Panc1 (cell line): ENCODE data around the gene CUL4A. TPM values are rescaled to one million over a fixed set of nuclear protein-coding genes. Genes with fewer than 3 reads are reported as not detected.

Source experiments
- ATAC-seq: fragments of 200-7000 bp; cut with Tn5 transposase; 2 replicates; pipeline ENCODE4 v1.9.1; 2020; ENCODE audit warnings: mild to moderate bottlenecking, moderate library complexity
- BruUV-seq: library from RNA; stranded (reverse); fragments of 400-500 nt; replicated peaks from 2 replicates; lab custom pipeline; 2021; lab: Mats Ljungman, UMichigan
- CTCF ChIA-PET: fragments of 300-600 bp; sonication (Branson Sonifier 250); formaldehyde crosslinking; loops from one replicate; lab custom pipeline; 2022; ENCODE audit warnings: antibody characterized with exemption; lab: Charles Lee
- POLR2A ChIA-PET: fragments of 300-600 bp; sonication (Branson Sonifier 250); formaldehyde crosslinking; loops from one replicate; lab custom pipeline; 2022; ENCODE audit warnings: antibody characterized with exemption; lab: Charles Lee
- DNase-seq: peaks from one replicate; pipeline ENCODE4 v3.0.0-alpha.2; 2010; ENCODE audit warnings: low read depth, low spot score
- H3K27ac ChIP-seq: 2 replicates; pipeline ENCODE4 v1.5.1; 2011; ENCODE audit warnings: mild to moderate bottlenecking, low read length, inconsistent platforms
- H3K27me3 ChIP-seq: fragments of 200-500 bp; sonication (Bioruptor generic); 2 replicates; pipeline ENCODE4 v1.6.0; 2014; ENCODE audit warnings: low read length, inconsistent platforms; ENCODE audit not compliant: control insufficient read depth, insufficient read depth
- H3K36me3 ChIP-seq: fragments of 200-500 bp; sonication (Bioruptor generic); 2 replicates; pipeline ENCODE4 v1.5.1; 2014; ENCODE audit warnings: inconsistent platforms, mild to moderate bottlenecking, low read length, moderate library complexity; ENCODE audit not compliant: control insufficient read depth, insufficient read depth
- H3K4me1 ChIP-seq: 2 replicates; pipeline ENCODE4 v1.5.1; 2011; ENCODE audit warnings: inconsistent platforms, mild to moderate bottlenecking, low read length, moderate library complexity; ENCODE audit not compliant: control insufficient read depth, insufficient read depth
- H3K4me3 ChIP-seq, 2 experiments: 2 replicates each; pipeline ENCODE4 v1.5.1; 2011 to 2012; ENCODE audit warnings: low read depth in 2 of 2, low read length in 2 of 2, mild to moderate bottlenecking in 2 of 2, inconsistent platforms in 1 of 2, moderate library complexity in 1 of 2
- H3K9me3 ChIP-seq: fragments of 200-500 bp; sonication (Bioruptor generic); 2 replicates; pipeline ENCODE4 v1.5.1; 2014; ENCODE audit warnings: low read depth, mild to moderate bottlenecking, inconsistent platforms, low read length, moderate library complexity; ENCODE audit not compliant: control insufficient read depth, insufficient read depth
- POLR2AphosphoS5 ChIP-seq: IDR thresholded peaks from 2 replicates; pipeline ENCODE4 v1.6.1; 2012; ENCODE audit warnings: mild to moderate bottlenecking, low read depth, low read length, moderate library complexity
- SIN3A ChIP-seq: IDR thresholded peaks from 2 replicates; pipeline ENCODE4 v1.6.1; 2012; ENCODE audit warnings: low read depth, mild to moderate bottlenecking, low read length, moderate library complexity, borderline replicate concordance; ENCODE audit not compliant: insufficient read depth
- TCF7L2 ChIP-seq: IDR thresholded peaks from 2 replicates; pipeline ENCODE4 v1.6.1; 2011; ENCODE audit warnings: mild to moderate bottlenecking, low read depth, low read length, inconsistent platforms
- in situ Hi-C: cut with HindIII; loops from 2 replicates; pipeline ENCODE4 v1.10.0; 2016; ENCODE audit warnings: low sequenced_read_pairs, low pct_unique_long_range_greater_than_20kb
- intact Hi-C: fragments of 100-400 bp; cut with micrococcal nuclease; formaldehyde crosslinking; loops from one replicate; pipeline ENCODE4 v1.10.0; 2022; ENCODE audit not compliant: unreplicated experiment
- total RNA-seq: library from RNA; stranded (reverse); gene quantifications from one replicate; pipeline ENCODE4 v1.2.1, GENCODE V29; 2021; ENCODE audit not compliant: unreplicated experiment
- TF ChIP-seq, protein P1 (sequence below): fragments of 450-650 bp; IDR thresholded peaks from 2 replicates; pipeline ENCODE4 v1.5.1; 2017; ENCODE audit warnings: mild to moderate bottlenecking
- TF ChIP-seq, protein P2 (sequence below), 2 experiments: IDR thresholded peaks; 2 replicates each; pipeline ENCODE4 v1.6.1; 2011 to 2012; ENCODE audit warnings: low read depth in 2 of 2, control low read depth in 1 of 2, low read length in 1 of 2, mild to moderate bottlenecking in 1 of 2, moderate library complexity in 1 of 2; ENCODE audit not compliant: insufficient read depth in 1 of 2

CUL4A gene
- total RNA-seq, 1 experiment from 2014 or later, result 80.8 TPM

DNA sequence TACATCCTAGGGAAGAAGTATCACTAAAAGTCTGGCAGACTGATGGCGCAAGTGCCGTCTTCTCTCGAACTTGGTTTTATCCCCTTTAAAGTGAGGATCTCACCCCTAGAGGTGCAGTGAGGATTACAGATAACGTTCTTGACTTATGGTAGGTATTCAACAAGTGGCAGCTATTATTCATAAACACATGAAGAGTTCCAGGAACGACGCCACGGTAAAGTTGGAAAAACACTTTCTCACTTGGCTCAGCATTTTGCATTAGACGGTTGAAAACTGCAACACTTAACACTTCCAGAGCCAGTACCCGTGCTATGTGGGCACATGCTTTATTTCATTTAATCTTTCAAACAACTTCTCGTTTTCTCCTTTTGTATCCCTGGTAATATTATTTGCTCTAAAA, 42.3 kb upstream of the CUL4A start:
- no TSS peak for BruUV-seq
- no peak for DNase-seq
- no peak overlapping the region for H3K4me3 ChIP-seq
- in situ Hi-C loops, result no loop called here
- POLR2A ChIA-PET, result no interaction called here
- H3K27ac ChIP-seq, result no peak overlapping the region
- no peak for ATAC-seq
- CTCF ChIA-PET, result no interaction called here
- intact Hi-C loops, result no loop called here
- H3K36me3 ChIP-seq, result no peaks in the 10 kb centered on the region; the same call in 1 of the 2 replicates
- TF ChIP-seq POLR2AphosphoS5, result no peak
- no peaks in the 10 kb centered on the region for H3K27me3 ChIP-seq
- H3K4me1 ChIP-seq, result no peaks in the 10 kb centered on the region; the same call in 1 of the 2 replicates
- no peaks in the 10 kb centered on the region for H3K9me3 ChIP-seq

GRCh38 chr13:113167575-113167974, 41.8 kb upstream of the CUL4A start:
- POLR2A ChIA-PET, result no interaction called here
- CTCF ChIA-PET, result no interaction called here
- DNase-seq, result no peak

DNA sequence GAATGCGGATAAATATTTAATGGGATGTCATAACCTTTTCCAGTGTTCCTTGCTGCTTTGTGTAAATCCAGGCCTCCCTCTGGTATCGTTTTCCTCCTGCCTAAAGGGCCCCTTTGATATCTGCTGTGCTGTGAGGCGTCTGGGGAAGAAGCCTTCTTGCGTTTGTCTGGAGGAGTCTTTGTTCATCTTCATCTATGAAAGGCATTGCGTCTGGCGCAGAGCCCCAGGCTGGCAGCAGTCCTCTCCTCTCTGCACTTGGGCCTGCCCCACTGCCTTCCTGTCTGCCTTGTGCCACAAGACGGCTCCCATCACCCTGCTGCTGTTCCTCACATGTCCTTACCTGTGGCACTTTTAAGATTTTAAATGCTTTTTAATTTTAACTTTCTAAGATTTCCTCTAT, 41.2 kb upstream of the CUL4A start:
- no peaks in the 10 kb centered on the region; the same call in 1 of the 2 replicates for H3K36me3 ChIP-seq
- POLR2A ChIA-PET, result no interaction called here
- H3K4me3 ChIP-seq, result no peak overlapping the region
- H3K27me3 ChIP-seq, result no peaks in the 10 kb centered on the region
- no peaks in the 10 kb centered on the region for H3K9me3 ChIP-seq
- CTCF ChIA-PET, result no interaction called here
- intact Hi-C loops, result no loop called here
- in situ Hi-C loops, result no loop called here
- DNase-seq, result no peak
- BruUV-seq, result no TSS peak
- no peaks in the 10 kb centered on the region; the same call in 1 of the 2 replicates for H3K4me1 ChIP-seq
- H3K27ac ChIP-seq, result no peak overlapping the region
- no peak for ATAC-seq
- TF ChIP-seq, protein P1, sequence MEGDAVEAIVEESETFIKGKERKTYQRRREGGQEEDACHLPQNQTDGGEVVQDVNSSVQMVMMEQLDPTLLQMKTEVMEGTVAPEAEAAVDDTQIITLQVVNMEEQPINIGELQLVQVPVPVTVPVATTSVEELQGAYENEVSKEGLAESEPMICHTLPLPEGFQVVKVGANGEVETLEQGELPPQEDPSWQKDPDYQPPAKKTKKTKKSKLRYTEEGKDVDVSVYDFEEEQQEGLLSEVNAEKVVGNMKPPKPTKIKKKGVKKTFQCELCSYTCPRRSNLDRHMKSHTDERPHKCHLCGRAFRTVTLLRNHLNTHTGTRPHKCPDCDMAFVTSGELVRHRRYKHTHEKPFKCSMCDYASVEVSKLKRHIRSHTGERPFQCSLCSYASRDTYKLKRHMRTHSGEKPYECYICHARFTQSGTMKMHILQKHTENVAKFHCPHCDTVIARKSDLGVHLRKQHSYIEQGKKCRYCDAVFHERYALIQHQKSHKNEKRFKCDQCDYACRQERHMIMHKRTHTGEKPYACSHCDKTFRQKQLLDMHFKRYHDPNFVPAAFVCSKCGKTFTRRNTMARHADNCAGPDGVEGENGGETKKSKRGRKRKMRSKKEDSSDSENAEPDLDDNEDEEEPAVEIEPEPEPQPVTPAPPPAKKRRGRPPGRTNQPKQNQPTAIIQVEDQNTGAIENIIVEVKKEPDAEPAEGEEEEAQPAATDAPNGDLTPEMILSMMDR, result no peak
- TF ChIP-seq POLR2AphosphoS5 (no peak), SIN3A (no peak), TCF7L2 (no peak)
- TF ChIP-seq, protein P2, sequence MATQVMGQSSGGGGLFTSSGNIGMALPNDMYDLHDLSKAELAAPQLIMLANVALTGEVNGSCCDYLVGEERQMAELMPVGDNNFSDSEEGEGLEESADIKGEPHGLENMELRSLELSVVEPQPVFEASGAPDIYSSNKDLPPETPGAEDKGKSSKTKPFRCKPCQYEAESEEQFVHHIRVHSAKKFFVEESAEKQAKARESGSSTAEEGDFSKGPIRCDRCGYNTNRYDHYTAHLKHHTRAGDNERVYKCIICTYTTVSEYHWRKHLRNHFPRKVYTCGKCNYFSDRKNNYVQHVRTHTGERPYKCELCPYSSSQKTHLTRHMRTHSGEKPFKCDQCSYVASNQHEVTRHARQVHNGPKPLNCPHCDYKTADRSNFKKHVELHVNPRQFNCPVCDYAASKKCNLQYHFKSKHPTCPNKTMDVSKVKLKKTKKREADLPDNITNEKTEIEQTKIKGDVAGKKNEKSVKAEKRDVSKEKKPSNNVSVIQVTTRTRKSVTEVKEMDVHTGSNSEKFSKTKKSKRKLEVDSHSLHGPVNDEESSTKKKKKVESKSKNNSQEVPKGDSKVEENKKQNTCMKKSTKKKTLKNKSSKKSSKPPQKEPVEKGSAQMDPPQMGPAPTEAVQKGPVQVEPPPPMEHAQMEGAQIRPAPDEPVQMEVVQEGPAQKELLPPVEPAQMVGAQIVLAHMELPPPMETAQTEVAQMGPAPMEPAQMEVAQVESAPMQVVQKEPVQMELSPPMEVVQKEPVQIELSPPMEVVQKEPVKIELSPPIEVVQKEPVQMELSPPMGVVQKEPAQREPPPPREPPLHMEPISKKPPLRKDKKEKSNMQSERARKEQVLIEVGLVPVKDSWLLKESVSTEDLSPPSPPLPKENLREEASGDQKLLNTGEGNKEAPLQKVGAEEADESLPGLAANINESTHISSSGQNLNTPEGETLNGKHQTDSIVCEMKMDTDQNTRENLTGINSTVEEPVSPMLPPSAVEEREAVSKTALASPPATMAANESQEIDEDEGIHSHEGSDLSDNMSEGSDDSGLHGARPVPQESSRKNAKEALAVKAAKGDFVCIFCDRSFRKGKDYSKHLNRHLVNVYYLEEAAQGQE (IDR thresholded peaks at IDR 0.05; ENCODE audit: insufficient read depth in 1 of 2, low read depth in 2 of 2, low read length in 1 of 2), result no peak

More at GRCh38 chr13:113167575-113167974, 41.8 kb upstream of the CUL4A start:
- intact Hi-C loops, result no loop called here
- Histone ChIP-seq H3K27me3 (no peaks in the 10 kb centered on the region), H3K4me3 (no peak overlapping the region), H3K27ac (no peak overlapping the region), H3K4me1 (no peaks in the 10 kb centered on the region; the same call in 1 of the 2 replicates), H3K9me3 (no peaks in the 10 kb centered on the region), H3K36me3 (no peaks in the 10 kb centered on the region; the same call in 1 of the 2 replicates)
- in situ Hi-C loops, result no loop called here
- TF ChIP-seq SIN3A, result no peak
- no peak for ATAC-seq
- BruUV-seq, result no TSS peak
